SK-N-SH (cell line): ENCODE data around the gene ALDH18A1. TPM values are rescaled to one million over a fixed set of nuclear protein-coding genes. Genes with fewer than 3 reads are reported as not detected.

Experiments
- CTCF ChIA-PET: fragments of 300-600, 350-600 bp; formaldehyde crosslinking; extraction: SDS; loops from one replicate; lab custom pipeline; 2021; lab: Yijun Ruan, JAX
- POLR2A ChIA-PET: fragments of 350-600 bp; sonication (Branson Sonifier 250); formaldehyde crosslinking; extraction: SDS; loops from one replicate; lab custom pipeline; 2020; ENCODE audit warnings: antibody characterized with exemption, inconsistent platforms; lab: Yijun Ruan, JAX
- DNase-seq: peaks from one replicate; pipeline ENCODE4 v3.0.0; 2012
- H2AFZ ChIP-seq: fragments of 200-600 bp; sonication (generic); 2 replicates; pipeline ENCODE4 v1.8.1; 2016; ENCODE audit warnings: antibody characterized with exemption, mild to moderate bottlenecking, low read depth
- H3F3A ChIP-seq: fragments of 200-600 bp; sonication (generic); replicated peaks from 2 replicates; pipeline ENCODE3; 2016; ENCODE audit warnings: antibody characterized with exemption, mild to moderate bottlenecking; ENCODE audit not compliant: insufficient read depth
- H3K27ac ChIP-seq, 2 experiments: fragments of 200-500 bp in 1 of 2; fragments of 200-600 bp in 1 of 2; sonication (Bioruptor generic) in 1 of 2; sonication (generic), shearing (Covaris generic) in 1 of 2; 2 replicates each; pipeline versions ENCODE4 v1.5.1 to v1.6.1; 2014 to 2016; ENCODE audit warnings: low read depth in 2 of 2, inconsistent platforms in 1 of 2, low read length in 1 of 2, mild to moderate bottlenecking in 1 of 2, mixed read lengths in 1 of 2
- H3K27me3 ChIP-seq: fragments of 200-600 bp; sonication (generic), shearing (Covaris generic); 2 replicates; pipeline ENCODE4 v1.6.1; 2016; ENCODE audit warnings: mixed run types; ENCODE audit not compliant: insufficient read depth
- H3K36me3 ChIP-seq, 2 experiments: fragments of 200-500 bp in 1 of 2; fragments of 200-600 bp in 1 of 2; sonication (Bioruptor generic) in 1 of 2; sonication (generic) in 1 of 2; replicated peaks in 1 of 2; 2 replicates each; pipeline versions ENCODE3 to v1.5.1; 2014 to 2016; ENCODE audit warnings: low read length in 1 of 2, mild to moderate bottlenecking in 1 of 2; ENCODE audit not compliant: insufficient read depth in 2 of 2, control insufficient read depth in 1 of 2
- H3K4me1 ChIP-seq, 2 experiments: fragments of 200-500 bp in 1 of 2; fragments of 200-600 bp in 1 of 2; sonication (Bioruptor generic) in 1 of 2; sonication (generic), shearing (Covaris generic) in 1 of 2; 2 replicates each; pipeline versions ENCODE4 v1.5.1 to v1.6.1; 2014 to 2016; ENCODE audit warnings: low read depth in 1 of 2, low read length in 1 of 2, mixed run types in 1 of 2; ENCODE audit not compliant: insufficient read depth in 2 of 2, control insufficient read depth in 1 of 2
- H3K4me2 ChIP-seq: fragments of 200-600 bp; sonication (generic), shearing (Covaris generic); 2 replicates; pipeline ENCODE4 v1.6.1; 2017; ENCODE audit warnings: mixed run types
- H3K4me3 ChIP-seq, 2 experiments: fragments of 200-500 bp in 1 of 2; fragments of 200-600 bp in 1 of 2; sonication (Bioruptor generic) in 1 of 2; sonication (generic), shearing (Covaris generic) in 1 of 2; 2 replicates each; pipeline versions ENCODE4 v1.5.1 to v1.8.1; 2014 to 2016; ENCODE audit warnings: low read depth in 2 of 2, inconsistent platforms in 1 of 2, low read length in 1 of 2, mild to moderate bottlenecking in 1 of 2, mixed read lengths in 1 of 2, moderate library complexity in 1 of 2
- H3K79me2 ChIP-seq: fragments of 200-600 bp; sonication (generic); 2 replicates; pipeline ENCODE4 v1.8.1; 2017; ENCODE audit warnings: mild to moderate bottlenecking; ENCODE audit not compliant: insufficient read depth
- H3K9ac ChIP-seq: fragments of 200-600 bp; sonication (generic); 2 replicates; pipeline ENCODE4 v1.6.1; 2017; ENCODE audit warnings: mixed run types
- H3K9me2 ChIP-seq: fragments of 200-600 bp; sonication (generic); 2 replicates; pipeline ENCODE4 v1.6.1; 2017; ENCODE audit warnings: mixed run types
- H3K9me3 ChIP-seq: fragments of 200-600 bp; sonication (generic); 2 replicates; pipeline ENCODE4 v1.6.1; 2017; ENCODE audit warnings: mixed run types, mild to moderate bottlenecking, moderate library complexity
- H4K20me1 ChIP-seq: fragments of 200-600 bp; sonication (generic); 2 replicates; pipeline ENCODE4 v1.6.1; 2017; ENCODE audit warnings: mild to moderate bottlenecking, mixed run types; ENCODE audit not compliant: insufficient read depth
- CHD2 ChIP-seq: fragments of 150-350 bp; IDR thresholded peaks from 2 replicates; pipeline ENCODE4 v1.6.1; 2018; ENCODE audit warnings: low read length; ENCODE audit not compliant: partially characterized antibody
- FOXJ3 ChIP-seq: sonication (generic); formaldehyde crosslinking; IDR thresholded peaks from 2 replicates; pipeline ENCODE4 v1.5.1; 2020; ENCODE audit warnings: mild to moderate bottlenecking, missing genetic modification reagents
- FOXM1 ChIP-seq: IDR thresholded peaks from 2 replicates; pipeline ENCODE4 v1.4.0; 2012; ENCODE audit warnings: low read depth, mild to moderate bottlenecking
- GATA2 ChIP-seq: sonication (generic); formaldehyde crosslinking; IDR thresholded peaks from 2 replicates; pipeline ENCODE4 v1.5.0; 2020; ENCODE audit warnings: mild to moderate bottlenecking, missing genetic modification reagents
- JUND ChIP-seq: IDR thresholded peaks from 2 replicates; pipeline ENCODE4 v1.4.0; 2012
- MXI1 ChIP-seq: IDR thresholded peaks from 2 replicates; pipeline ENCODE4 v1.6.1; 2012; ENCODE audit warnings: mild to moderate bottlenecking, low read depth, low read length, improper control_type of control experiment
- NRF1 ChIP-seq: IDR thresholded peaks from 2 replicates; pipeline ENCODE4 v1.6.1; 2012; ENCODE audit warnings: low read depth, mild to moderate bottlenecking, low read length
- POLR2AphosphoS5 ChIP-seq: IDR thresholded peaks from 2 replicates; pipeline ENCODE4 v1.6.1; 2012; ENCODE audit warnings: low read depth, low read length
- RAD21 ChIP-seq: IDR thresholded peaks from 2 replicates; pipeline ENCODE4 v1.6.1; 2012; ENCODE audit warnings: mild to moderate bottlenecking, low read length
- SIN3A ChIP-seq: IDR thresholded peaks from 2 replicates; pipeline ENCODE4 v1.6.1; 2012; ENCODE audit warnings: low read depth, mild to moderate bottlenecking, low read length, moderate library complexity, borderline replicate concordance
- TAF1 ChIP-seq: IDR thresholded peaks from 2 replicates; pipeline ENCODE4 v1.6.1; 2012; ENCODE audit warnings: low read depth, mild to moderate bottlenecking, low read length, moderate library complexity, borderline replicate concordance
- WGBS: methylation state at CpG from one replicate; pipeline ENCODE4 v1.1.6; 2017; ENCODE audit warnings: low lambda C conversion rate; 5-methylcytosine and 5-hydroxymethylcytosine counted together
- polyA plus RNA-seq, 3 experiments: library from polyadenylated mRNA; depleted of rRNA; stranded (reverse); fragments of >200 nt; gene quantifications; 2 replicates each; pipeline ENCODE4 v1.2.3, GENCODE V29; 2012
- TF ChIP-seq, protein P1 (sequence below): IDR thresholded peaks from 2 replicates; pipeline ENCODE4 v1.4.0; 2012; ENCODE audit warnings: low read depth, borderline replicate concordance
- TF ChIP-seq, protein P2 (sequence below): IDR thresholded peaks from 2 replicates; pipeline ENCODE4 v1.6.1; 2012; ENCODE audit warnings: mild to moderate bottlenecking, low read depth, low read length, moderate library complexity
- TF ChIP-seq, protein P3 (sequence below): fragments of 150-350 bp; IDR thresholded peaks from 2 replicates; pipeline ENCODE4 v1.6.1; 2017; ENCODE audit warnings: antibody characterized with exemption, low read length, low read depth, borderline replicate concordance
- TF ChIP-seq, protein P4 (sequence below): fragments of 150-350 bp; IDR thresholded peaks from 2 replicates; pipeline ENCODE4 v1.6.1; 2016; ENCODE audit warnings: mild to moderate bottlenecking, low read depth, low read length

ALDH18A1 gene
- polyA plus RNA-seq, 1 of the 3 experiments (the other 2 are of a cell fraction): 59.5 TPM

DNA sequence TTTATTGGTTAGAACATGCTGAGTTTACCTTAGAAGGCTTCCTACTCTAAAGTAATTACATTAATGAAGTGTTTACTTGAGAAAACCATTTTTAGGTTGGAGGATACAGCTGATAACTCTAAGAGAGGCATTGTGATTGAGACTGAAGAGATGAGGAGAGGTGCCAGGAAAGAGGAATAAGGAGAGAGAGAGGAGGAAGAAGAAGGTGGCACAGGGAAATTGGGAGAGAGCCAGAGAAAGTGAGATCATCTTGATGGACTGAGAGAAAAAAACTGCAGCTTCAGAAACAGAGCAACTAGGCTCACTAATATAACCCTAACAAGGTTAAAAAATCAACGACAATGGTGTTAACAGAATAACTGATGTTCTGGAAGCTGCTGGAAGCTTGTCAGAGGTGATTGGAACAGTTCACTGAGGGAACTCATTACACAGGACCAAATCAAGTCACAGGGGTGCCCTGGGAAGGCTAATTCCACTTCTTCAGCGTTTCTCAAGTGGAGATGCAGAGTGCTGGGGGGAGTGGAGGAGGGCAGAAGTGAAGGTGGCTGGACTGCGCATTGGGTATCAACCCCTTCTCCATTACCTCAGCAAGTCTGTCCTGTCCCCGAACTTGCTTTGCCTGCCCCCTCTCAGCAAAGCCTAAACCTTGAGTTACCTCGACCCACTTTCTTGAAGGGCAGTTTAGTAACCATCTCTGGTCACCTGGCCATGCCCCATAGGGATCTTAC, 88.4 kb downstream of the ALDH18A1 start:
- Histone ChIP-seq H3K4me1 (peaks cover 0 to 4% of the 10 kb centered on the region in 2 experiments; a peak in 1 of 4 replicates), H3F3A (no peaks in the 10 kb centered on the region), H3K4me3 (no peak overlapping the region), H2AFZ (no peak overlapping the region), H3K27ac (no peak overlapping the region), H3K27me3 (no peaks in the 10 kb centered on the region), H3K9me3 (no peaks in the 10 kb centered on the region), H3K36me3 (no peaks in the 10 kb centered on the region), H3K9me2 (no peaks in the 10 kb centered on the region), H3K4me2 (no peak overlapping the region), H3K9ac (no peak overlapping the region), H4K20me1 (no peaks in the 10 kb centered on the region), H3K79me2 (no peaks in the 10 kb centered on the region)
- ChIA-PET POLR2A (no interaction called here), CTCF (no interaction called here)
- 45% methylated on average over 5 of the region's 5 CpGs for WGBS
- no peak for DNase-seq
- TF ChIP-seq, protein P1, sequence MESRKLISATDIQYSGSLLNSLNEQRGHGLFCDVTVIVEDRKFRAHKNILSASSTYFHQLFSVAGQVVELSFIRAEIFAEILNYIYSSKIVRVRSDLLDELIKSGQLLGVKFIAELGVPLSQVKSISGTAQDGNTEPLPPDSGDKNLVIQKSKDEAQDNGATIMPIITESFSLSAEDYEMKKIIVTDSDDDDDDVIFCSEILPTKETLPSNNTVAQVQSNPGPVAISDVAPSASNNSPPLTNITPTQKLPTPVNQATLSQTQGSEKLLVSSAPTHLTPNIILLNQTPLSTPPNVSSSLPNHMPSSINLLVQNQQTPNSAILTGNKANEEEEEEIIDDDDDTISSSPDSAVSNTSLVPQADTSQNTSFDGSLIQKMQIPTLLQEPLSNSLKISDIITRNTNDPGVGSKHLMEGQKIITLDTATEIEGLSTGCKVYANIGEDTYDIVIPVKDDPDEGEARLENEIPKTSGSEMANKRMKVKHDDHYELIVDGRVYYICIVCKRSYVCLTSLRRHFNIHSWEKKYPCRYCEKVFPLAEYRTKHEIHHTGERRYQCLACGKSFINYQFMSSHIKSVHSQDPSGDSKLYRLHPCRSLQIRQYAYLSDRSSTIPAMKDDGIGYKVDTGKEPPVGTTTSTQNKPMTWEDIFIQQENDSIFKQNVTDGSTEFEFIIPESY: no peak
- no peak for TF ChIP-seq GATA2 (CRISPR knock-in tag)

DNA sequence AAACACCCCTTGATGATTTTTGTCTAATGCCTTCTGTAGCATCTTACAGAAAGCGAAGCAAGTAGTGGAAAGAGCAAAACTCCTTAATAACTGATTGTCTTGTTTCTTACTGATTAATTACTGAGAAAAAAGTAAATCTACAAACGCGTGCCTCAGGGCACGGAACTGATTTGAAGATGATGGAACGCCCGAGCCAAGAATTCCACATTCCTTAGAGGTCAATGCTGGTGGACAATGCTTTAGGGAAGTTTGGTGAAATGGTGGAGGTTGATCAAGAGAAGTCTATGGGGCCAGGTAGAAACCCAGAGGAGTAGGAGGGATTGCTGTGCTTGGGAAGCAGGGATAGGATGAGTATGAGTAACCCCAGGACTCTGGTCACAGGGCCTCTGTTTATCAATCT, 90.4 kb downstream of the ALDH18A1 start:
- H4K20me1 ChIP-seq: no peaks in the 10 kb centered on the region
- TF ChIP-seq, protein P2, sequence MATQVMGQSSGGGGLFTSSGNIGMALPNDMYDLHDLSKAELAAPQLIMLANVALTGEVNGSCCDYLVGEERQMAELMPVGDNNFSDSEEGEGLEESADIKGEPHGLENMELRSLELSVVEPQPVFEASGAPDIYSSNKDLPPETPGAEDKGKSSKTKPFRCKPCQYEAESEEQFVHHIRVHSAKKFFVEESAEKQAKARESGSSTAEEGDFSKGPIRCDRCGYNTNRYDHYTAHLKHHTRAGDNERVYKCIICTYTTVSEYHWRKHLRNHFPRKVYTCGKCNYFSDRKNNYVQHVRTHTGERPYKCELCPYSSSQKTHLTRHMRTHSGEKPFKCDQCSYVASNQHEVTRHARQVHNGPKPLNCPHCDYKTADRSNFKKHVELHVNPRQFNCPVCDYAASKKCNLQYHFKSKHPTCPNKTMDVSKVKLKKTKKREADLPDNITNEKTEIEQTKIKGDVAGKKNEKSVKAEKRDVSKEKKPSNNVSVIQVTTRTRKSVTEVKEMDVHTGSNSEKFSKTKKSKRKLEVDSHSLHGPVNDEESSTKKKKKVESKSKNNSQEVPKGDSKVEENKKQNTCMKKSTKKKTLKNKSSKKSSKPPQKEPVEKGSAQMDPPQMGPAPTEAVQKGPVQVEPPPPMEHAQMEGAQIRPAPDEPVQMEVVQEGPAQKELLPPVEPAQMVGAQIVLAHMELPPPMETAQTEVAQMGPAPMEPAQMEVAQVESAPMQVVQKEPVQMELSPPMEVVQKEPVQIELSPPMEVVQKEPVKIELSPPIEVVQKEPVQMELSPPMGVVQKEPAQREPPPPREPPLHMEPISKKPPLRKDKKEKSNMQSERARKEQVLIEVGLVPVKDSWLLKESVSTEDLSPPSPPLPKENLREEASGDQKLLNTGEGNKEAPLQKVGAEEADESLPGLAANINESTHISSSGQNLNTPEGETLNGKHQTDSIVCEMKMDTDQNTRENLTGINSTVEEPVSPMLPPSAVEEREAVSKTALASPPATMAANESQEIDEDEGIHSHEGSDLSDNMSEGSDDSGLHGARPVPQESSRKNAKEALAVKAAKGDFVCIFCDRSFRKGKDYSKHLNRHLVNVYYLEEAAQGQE: no peak
- TF ChIP-seq FOXJ3 (CRISPR knock-in tag) (no peak), CHD2 (no peak), MXI1 (no peak), POLR2AphosphoS5 (no peak), NRF1 (no peak), JUND (no peak), RAD21 (no peak), TAF1 (no peak), FOXM1 (no peak), SIN3A (no peak)
- TF ChIP-seq, protein P3, sequence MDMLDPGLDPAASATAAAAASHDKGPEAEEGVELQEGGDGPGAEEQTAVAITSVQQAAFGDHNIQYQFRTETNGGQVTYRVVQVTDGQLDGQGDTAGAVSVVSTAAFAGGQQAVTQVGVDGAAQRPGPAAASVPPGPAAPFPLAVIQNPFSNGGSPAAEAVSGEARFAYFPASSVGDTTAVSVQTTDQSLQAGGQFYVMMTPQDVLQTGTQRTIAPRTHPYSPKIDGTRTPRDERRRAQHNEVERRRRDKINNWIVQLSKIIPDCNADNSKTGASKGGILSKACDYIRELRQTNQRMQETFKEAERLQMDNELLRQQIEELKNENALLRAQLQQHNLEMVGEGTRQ: no peak
- TF ChIP-seq, protein P4, sequence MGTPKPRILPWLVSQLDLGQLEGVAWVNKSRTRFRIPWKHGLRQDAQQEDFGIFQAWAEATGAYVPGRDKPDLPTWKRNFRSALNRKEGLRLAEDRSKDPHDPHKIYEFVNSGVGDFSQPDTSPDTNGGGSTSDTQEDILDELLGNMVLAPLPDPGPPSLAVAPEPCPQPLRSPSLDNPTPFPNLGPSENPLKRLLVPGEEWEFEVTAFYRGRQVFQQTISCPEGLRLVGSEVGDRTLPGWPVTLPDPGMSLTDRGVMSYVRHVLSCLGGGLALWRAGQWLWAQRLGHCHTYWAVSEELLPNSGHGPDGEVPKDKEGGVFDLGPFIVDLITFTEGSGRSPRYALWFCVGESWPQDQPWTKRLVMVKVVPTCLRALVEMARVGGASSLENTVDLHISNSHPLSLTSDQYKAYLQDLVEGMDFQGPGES: no peak
- H3K9ac ChIP-seq: no peak overlapping the region
- H3F3A ChIP-seq: no peaks in the 10 kb centered on the region
- no peaks in the 10 kb centered on the region for H3K27me3 ChIP-seq
- H3K9me2 ChIP-seq: no peaks in the 10 kb centered on the region
- H3K4me3 ChIP-seq: no peak overlapping the region
- H3K36me3 ChIP-seq: no peaks in the 10 kb centered on the region
- no peak overlapping the region for H2AFZ ChIP-seq
- H3K4me2 ChIP-seq: no peak overlapping the region
- peaks cover 0 to 8% of the 10 kb centered on the region in 2 experiments; a peak in 1 of 4 replicates for H3K4me1 ChIP-seq
- ChIA-PET POLR2A (no interaction called here), CTCF (no interaction called here)
- no peaks in the 10 kb centered on the region for H3K9me3 ChIP-seq
- no peaks in the 10 kb centered on the region for H3K79me2 ChIP-seq
- WGBS: 86% methylated on average over 6 of the region's 6 CpGs
- no peak overlapping the region for H3K27ac ChIP-seq
- no peak for DNase-seq
